HepG2 (cell line): ENCODE data around the gene FAM83G. TPM values are rescaled to one million over a fixed set of nuclear protein-coding genes. Genes with fewer than 3 reads are reported as not detected.

Source experiments
- ATF3 ChIP-seq: sonication (generic); formaldehyde crosslinking; IDR thresholded peaks from 2 replicates; pipeline ENCODE4 v1.4.0; 2020; ENCODE audit warnings: missing genetic modification reagents
- ATF5 ChIP-seq: sonication (generic); formaldehyde crosslinking; IDR thresholded peaks from 2 replicates; pipeline ENCODE4 v1.4.0; 2020; ENCODE audit warnings: mild to moderate bottlenecking, low read depth, missing genetic modification reagents
- BCL6 ChIP-seq: IDR thresholded peaks from 2 replicates; pipeline ENCODE4 v1.6.1; 2016; ENCODE audit warnings: missing genetic modification reagents, missing compliant biosample characterization
- FOSL1 ChIP-seq: sonication (generic); formaldehyde crosslinking; IDR thresholded peaks from 2 replicates; pipeline ENCODE4 v1.9.0; 2021; ENCODE audit warnings: missing genetic modification reagents, borderline replicate concordance
- FOXA3 ChIP-seq: IDR thresholded peaks from 2 replicates; pipeline ENCODE4 v1.6.1; 2016; ENCODE audit warnings: missing genetic modification reagents, missing compliant biosample characterization
- GMEB2 ChIP-seq: IDR thresholded peaks from 2 replicates; pipeline ENCODE4 v1.6.1; 2016; ENCODE audit warnings: missing biosample characterization, missing genetic modification reagents, low read depth
- KLF12 ChIP-seq: sonication (generic); formaldehyde crosslinking; IDR thresholded peaks from 2 replicates; pipeline ENCODE4 v1.4.0; 2020; ENCODE audit warnings: missing genetic modification reagents, borderline replicate concordance
- MED1 ChIP-seq: sonication (generic); formaldehyde crosslinking; IDR thresholded peaks from 2 replicates; pipeline ENCODE4 v1.4.0; 2020; ENCODE audit warnings: missing genetic modification reagents
- MLLT10 ChIP-seq: sonication (generic); formaldehyde crosslinking; IDR thresholded peaks from 2 replicates; pipeline ENCODE4 v1.4.0; 2020; ENCODE audit warnings: missing genetic modification reagents
- NR2F6 ChIP-seq, 2 experiments: IDR thresholded peaks; 2 replicates each; pipeline ENCODE4 v1.6.1; 2016; ENCODE audit warnings: antibody characterized with exemption in 1 of 2, mild to moderate bottlenecking in 1 of 2
- ONECUT2 ChIP-seq: sonication (generic); formaldehyde crosslinking; IDR thresholded peaks from 2 replicates; pipeline ENCODE4 v1.4.0; 2020; ENCODE audit warnings: missing genetic modification reagents
- REXO4 ChIP-seq: sonication (generic); formaldehyde crosslinking; IDR thresholded peaks from 2 replicates; pipeline ENCODE4 v1.8.0; 2022; ENCODE audit warnings: missing genetic modification reagents, mild to moderate bottlenecking, borderline replicate concordance
- RXRA ChIP-seq: sonication (generic); formaldehyde crosslinking; IDR thresholded peaks from 2 replicates; pipeline ENCODE4 v1.5.1; 2020; ENCODE audit warnings: missing genetic modification reagents
- THYN1 ChIP-seq: sonication (generic); formaldehyde crosslinking; IDR thresholded peaks from 2 replicates; pipeline ENCODE4 v1.8.1; 2023; ENCODE audit warnings: low read depth, mild to moderate bottlenecking, moderate library complexity, missing genetic modification reagents, borderline replicate concordance
- TMF1 ChIP-seq: sonication (generic); formaldehyde crosslinking; IDR thresholded peaks from 2 replicates; pipeline ENCODE4 v1.8.1; 2022; ENCODE audit warnings: low read depth, missing genetic modification reagents
- ZFP91 ChIP-seq: sonication (generic); formaldehyde crosslinking; IDR thresholded peaks from 2 replicates; pipeline ENCODE4 v1.9.0; 2022; ENCODE audit warnings: missing genetic modification reagents, mild to moderate bottlenecking, borderline replicate concordance
- ZNF101 ChIP-seq: sonication (generic); formaldehyde crosslinking; IDR thresholded peaks from 2 replicates; pipeline ENCODE4 v1.4.0; 2020; ENCODE audit warnings: mild to moderate bottlenecking, low read depth, missing genetic modification reagents, borderline replicate concordance
- ZNF564 ChIP-seq: sonication (generic); formaldehyde crosslinking; IDR thresholded peaks from 2 replicates; pipeline ENCODE4 v1.8.1; 2023; ENCODE audit warnings: mild to moderate bottlenecking, missing genetic modification reagents
- ZNF788 ChIP-seq: sonication (generic); formaldehyde crosslinking; IDR thresholded peaks from 2 replicates; pipeline ENCODE4 v1.5.0; 2020; ENCODE audit warnings: mild to moderate bottlenecking, missing genetic modification reagents, borderline replicate concordance
- ZNF850 ChIP-seq: sonication (generic); formaldehyde crosslinking; conservative IDR thresholded peaks from 2 replicates; pipeline ENCODE4 v1.9.0; 2021; ENCODE audit warnings: mild to moderate bottlenecking, missing genetic modification reagents
- ZSCAN29 ChIP-seq: sonication (generic); formaldehyde crosslinking; conservative IDR thresholded peaks from 2 replicates; pipeline ENCODE4 v1.4.0; 2020; ENCODE audit warnings: mild to moderate bottlenecking, missing genetic modification reagents
- polyA plus RNA-seq, 8 experiments: library from polyadenylated mRNA; depleted of rRNA in 3 of 8; stranded (reverse) in 7 of 8; unstranded in 1 of 8; fragments of >200 nt; fragmentation: Illumina TruSeq in 4 of 8; extraction: Trizol in 4 of 8; gene quantifications; 2 replicates each; pipeline versions ENCODE4 v1.2.1 to v1.2.3, GENCODE V29; 2011 to 2016; ENCODE audit warnings: low read depth in 4 of 8, missing spikeins in 1 of 8, mixed read lengths in 1 of 8; ENCODE audit not compliant: insufficient read depth in 1 of 8
- total RNA-seq, 5 experiments: library from RNA; depleted of rRNA; stranded (reverse); fragments of >200 nt; fragmentation: Illumina TruSeq; extraction: Trizol; gene quantifications; 2 replicates each; pipeline ENCODE4 v1.2.3, GENCODE V29; 2016; ENCODE audit warnings: low read depth in 1 of 5
- TF ChIP-seq, protein P1 (sequence below): sonication (generic); formaldehyde crosslinking; IDR thresholded peaks from 2 replicates; pipeline ENCODE4 v1.5.0; 2020; ENCODE audit warnings: mild to moderate bottlenecking, missing genetic modification reagents
- TF ChIP-seq, protein P2 (sequence below): sonication (generic); formaldehyde crosslinking; IDR thresholded peaks from 2 replicates; pipeline ENCODE4 v1.8.1; 2022; ENCODE audit warnings: mild to moderate bottlenecking, missing genetic modification reagents

Gene FAM83G
- total and polyA plus RNA-seq, 2 of the 13 experiments (the other 11 are each of a cell fraction or from before 2014, with no cell fraction given) = 13.7 to 18.6 TPM

DNA sequence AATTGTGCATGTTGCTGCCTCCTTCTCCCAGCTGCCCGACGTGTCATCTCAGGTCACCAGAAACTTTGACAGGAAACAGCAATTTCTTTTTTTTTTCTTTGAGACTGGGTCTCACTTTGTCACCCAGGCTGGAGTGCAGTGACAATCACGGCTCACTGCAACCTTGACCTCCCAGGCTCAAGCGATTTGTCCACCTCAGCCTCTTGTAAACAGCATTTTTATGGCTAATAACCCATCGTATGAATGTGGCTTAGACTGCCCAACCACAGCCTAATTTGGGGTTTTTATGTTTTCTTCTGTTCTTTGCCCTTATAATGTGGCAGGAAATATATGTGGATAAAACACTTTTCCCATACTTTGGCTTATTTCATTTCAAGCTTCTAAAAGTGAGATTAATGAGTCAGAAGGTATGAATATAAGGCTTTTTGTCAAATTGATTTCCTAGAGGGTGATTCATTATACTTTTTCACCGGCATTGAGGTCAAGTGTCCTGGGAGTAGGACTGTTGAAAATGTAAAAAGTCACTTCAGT, 83.6 kb downstream of the FAM83G start (continued):
- TF ChIP-seq ATF5 (CRISPR knock-in tag) = no peak
- TF ChIP-seq, protein P1, sequence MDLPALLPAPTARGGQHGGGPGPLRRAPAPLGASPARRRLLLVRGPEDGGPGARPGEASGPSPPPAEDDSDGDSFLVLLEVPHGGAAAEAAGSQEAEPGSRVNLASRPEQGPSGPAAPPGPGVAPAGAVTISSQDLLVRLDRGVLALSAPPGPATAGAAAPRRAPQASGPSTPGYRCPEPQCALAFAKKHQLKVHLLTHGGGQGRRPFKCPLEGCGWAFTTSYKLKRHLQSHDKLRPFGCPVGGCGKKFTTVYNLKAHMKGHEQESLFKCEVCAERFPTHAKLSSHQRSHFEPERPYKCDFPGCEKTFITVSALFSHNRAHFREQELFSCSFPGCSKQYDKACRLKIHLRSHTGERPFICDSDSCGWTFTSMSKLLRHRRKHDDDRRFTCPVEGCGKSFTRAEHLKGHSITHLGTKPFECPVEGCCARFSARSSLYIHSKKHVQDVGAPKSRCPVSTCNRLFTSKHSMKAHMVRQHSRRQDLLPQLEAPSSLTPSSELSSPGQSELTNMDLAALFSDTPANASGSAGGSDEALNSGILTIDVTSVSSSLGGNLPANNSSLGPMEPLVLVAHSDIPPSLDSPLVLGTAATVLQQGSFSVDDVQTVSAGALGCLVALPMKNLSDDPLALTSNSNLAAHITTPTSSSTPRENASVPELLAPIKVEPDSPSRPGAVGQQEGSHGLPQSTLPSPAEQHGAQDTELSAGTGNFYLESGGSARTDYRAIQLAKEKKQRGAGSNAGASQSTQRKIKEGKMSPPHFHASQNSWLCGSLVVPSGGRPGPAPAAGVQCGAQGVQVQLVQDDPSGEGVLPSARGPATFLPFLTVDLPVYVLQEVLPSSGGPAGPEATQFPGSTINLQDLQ = no peak
- TF ChIP-seq ZNF564 (CRISPR knock-in tag) = no peak
- TF ChIP-seq ZNF788 (CRISPR knock-in tag) = no peak
- TF ChIP-seq NR2F6 (IDR thresholded peaks at IDR 0.05) = peak; percentile 76
- TF ChIP-seq NR2F6 (CRISPR knock-in tag; IDR thresholded peaks at IDR 0.05) = peak; percentile 92
- TF ChIP-seq ATF3 (CRISPR knock-in tag) = no peak
- no peak for TF ChIP-seq ZSCAN29
- TF ChIP-seq, protein P2, sequence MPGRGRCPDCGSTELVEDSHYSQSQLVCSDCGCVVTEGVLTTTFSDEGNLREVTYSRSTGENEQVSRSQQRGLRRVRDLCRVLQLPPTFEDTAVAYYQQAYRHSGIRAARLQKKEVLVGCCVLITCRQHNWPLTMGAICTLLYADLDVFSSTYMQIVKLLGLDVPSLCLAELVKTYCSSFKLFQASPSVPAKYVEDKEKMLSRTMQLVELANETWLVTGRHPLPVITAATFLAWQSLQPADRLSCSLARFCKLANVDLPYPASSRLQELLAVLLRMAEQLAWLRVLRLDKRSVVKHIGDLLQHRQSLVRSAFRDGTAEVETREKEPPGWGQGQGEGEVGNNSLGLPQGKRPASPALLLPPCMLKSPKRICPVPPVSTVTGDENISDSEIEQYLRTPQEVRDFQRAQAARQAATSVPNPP = no peak
- peak; percentile 68 for TF ChIP-seq MED1 (CRISPR knock-in tag)
- no peak for TF ChIP-seq ZFP91
- TF ChIP-seq BCL6 = 0 out of 2 replicates have a peak, but pooled peaks have one; percentile 28
- peak; percentile 76 for TF ChIP-seq FOXA3
- TF ChIP-seq ZNF850 (CRISPR knock-in tag) = no peak
- no peak for TF ChIP-seq THYN1
- TF ChIP-seq FOSL1 (CRISPR knock-in tag) = no peak
- TF ChIP-seq ONECUT2 = no peak
- TF ChIP-seq KLF12 (CRISPR knock-in tag) = no peak
- no peak for TF ChIP-seq REXO4 (CRISPR knock-in tag)
- peak; percentile 57; the same call in 1 of the 2 replicates for TF ChIP-seq RXRA
- TF ChIP-seq MLLT10 (CRISPR knock-in tag) = no peak
- TF ChIP-seq ZNF101 (CRISPR knock-in tag) = no peak
- no peak for TF ChIP-seq GMEB2
- TF ChIP-seq TMF1 (CRISPR knock-in tag) = no peak
